PC-3 (cell line): ENCODE measurements around the gene ZNF777. TPM values are rescaled to one million over a fixed set of nuclear protein-coding genes. Genes with fewer than 3 reads are reported as not detected.
"Not testable (repeated sequence)": the region's sequence is repeated elsewhere in the genome, so short reads cannot be mapped to it uniquely, and the experiment has no call there.

Source experiments
- ATAC-seq: fragments of 200-7000 bp; cut with Tn5 transposase; 2 replicates; pipeline ENCODE4 v1.9.1; 2020; ENCODE audit warnings: mild to moderate bottlenecking, moderate library complexity
- BruUV-seq: library from RNA; stranded (reverse); fragments of 400-500 nt; replicated peaks from 2 replicates; lab custom pipeline; 2021; lab: Mats Ljungman, UMichigan
- CTCF ChIA-PET: fragments of 300-600 bp; sonication (Branson Sonifier 250); formaldehyde crosslinking; loops from one replicate; lab custom pipeline; 2022; ENCODE audit warnings: antibody characterized with exemption; lab: Charles Lee
- POLR2A ChIA-PET: fragments of 300-600 bp; sonication (Branson Sonifier 250); formaldehyde crosslinking; loops from one replicate; lab custom pipeline; 2022; ENCODE audit warnings: antibody characterized with exemption; ENCODE audit not compliant: unreplicated experiment; lab: Charles Lee
- DNase-seq: peaks from one replicate; pipeline ENCODE4 v3.0.0-alpha.2; 2015
- H2AFZ ChIP-seq: fragments of 300-600 bp; sonication (generic); 2 replicates; pipeline ENCODE4 v1.6.0; 2016; ENCODE audit warnings: antibody characterized with exemption, low read length
- H3F3A ChIP-seq: fragments of 300-600 bp; sonication (generic); one replicate; pipeline ENCODE4 v1.6.0; 2017; ENCODE audit warnings: antibody characterized with exemption, low read length, control low read depth, mild to moderate bottlenecking; ENCODE audit not compliant: unreplicated experiment
- H3K27ac ChIP-seq: fragments of 300-600 bp; sonication (generic); 2 replicates; pipeline ENCODE4 v1.5.1; 2016; ENCODE audit warnings: mild to moderate bottlenecking, low read length
- H3K27me3 ChIP-seq: fragments of 300-600 bp; sonication (generic); 2 replicates; pipeline ENCODE4 v1.6.1; 2016; ENCODE audit warnings: low read length, mixed read lengths
- H3K36me3 ChIP-seq: fragments of 300-600 bp; sonication (generic); 2 replicates; pipeline ENCODE4 v1.6.1; 2016; ENCODE audit warnings: low read depth, mixed run types, low read length, mixed read lengths
- H3K4me1 ChIP-seq: fragments of 300-600 bp; sonication (generic); 2 replicates; pipeline ENCODE4 v1.5.1; 2016; ENCODE audit warnings: low read length; ENCODE audit not compliant: insufficient read depth
- H3K4me2 ChIP-seq: fragments of 300-600 bp; sonication (generic); 2 replicates; pipeline ENCODE4 v1.6.0; 2016; ENCODE audit warnings: low read length
- H3K4me3 ChIP-seq: fragments of 300-600 bp; sonication (generic); 2 replicates; pipeline ENCODE4 v1.5.1; 2016; ENCODE audit warnings: mild to moderate bottlenecking, low read length, mixed read lengths
- H3K79me2 ChIP-seq: fragments of 300-600 bp; sonication (generic); 2 replicates; pipeline ENCODE4 v1.6.1; 2017; ENCODE audit warnings: low read length, mixed read lengths
- H3K9ac ChIP-seq: fragments of 300-600 bp; sonication (generic); 2 replicates; pipeline ENCODE4 v1.6.0; 2016; ENCODE audit warnings: mild to moderate bottlenecking, low read length
- H3K9me2 ChIP-seq: fragments of 300-600 bp; sonication (generic); replicated peaks from 2 replicates; pipeline ENCODE4 v1.6.1; 2016; ENCODE audit warnings: mixed run types, low read length, mixed read lengths
- H3K9me3 ChIP-seq: fragments of 300-600 bp; sonication (generic); 2 replicates; pipeline ENCODE4 v1.6.1; 2016; ENCODE audit warnings: low read length, mixed read lengths
- H4K20me1 ChIP-seq: fragments of 300-600 bp; sonication (generic); 2 replicates; pipeline ENCODE4 v1.6.1; 2016; ENCODE audit warnings: low read length, mixed read lengths
- EZH2 ChIP-seq: fragments of 300-600 bp; sonication (generic); IDR thresholded peaks from one replicate; pipeline ENCODE4 v1.6.1; 2017; ENCODE audit warnings: antibody characterized with exemption, mild to moderate bottlenecking, low read length; ENCODE audit not compliant: unreplicated experiment
- EZH2phosphoT487 ChIP-seq: fragments of 300-600 bp; sonication (generic); IDR thresholded peaks from 2 replicates; pipeline ENCODE4 v1.6.1; 2018; ENCODE audit warnings: mild to moderate bottlenecking, antibody characterized with exemption, low read length, borderline replicate concordance
- intact Hi-C: fragments of 100-400 bp; cut with micrococcal nuclease; formaldehyde crosslinking; loops from 2 replicates; pipeline ENCODE4 v1.9.0; 2023
- total RNA-seq: library from RNA; depleted of rRNA; stranded (reverse); fragments of >200 nt; gene quantifications from 2 replicates; pipeline ENCODE4 v1.2.3, GENCODE V29; 2014
- TF ChIP-seq, protein P1 (sequence below): fragments of 300-600 bp; sonication (generic); conservative IDR thresholded peaks from 2 replicates; pipeline ENCODE4 v1.5.1; 2017; ENCODE audit warnings: antibody characterized with exemption, low read depth, mild to moderate bottlenecking, low read length

ZNF777 gene
- total RNA-seq, 1 experiment from 2014 or later, result 9.9 TPM

GRCh38 chr7:149450821-149451220 lies 10.0 kb downstream of the ZNF777 start:
- H3K27me3 ChIP-seq, result no peaks in the 10 kb centered on the region
- DNase-seq (no peak), ATAC-seq (no peak)
- intact Hi-C loops, result no loop called here
- H3K9me3 ChIP-seq, result no peaks in the 10 kb centered on the region
- no peak overlapping the region for H2AFZ ChIP-seq
- BruUV-seq, result no TSS peak
- H3K4me1 ChIP-seq, result no peaks in the 10 kb centered on the region
- no peaks in the 10 kb centered on the region for H4K20me1 ChIP-seq
- H3K4me3 ChIP-seq, result no peak overlapping the region
- no peak overlapping the region for H3K4me2 ChIP-seq
- H3K9ac ChIP-seq, result no peak overlapping the region
- POLR2A ChIA-PET, result no interaction called here
- CTCF ChIA-PET, result no interaction called here
- H3K36me3 ChIP-seq, result peaks cover 20% of the 10 kb centered on the region
- no peaks in the 10 kb centered on the region for H3F3A ChIP-seq
- H3K79me2 ChIP-seq, result no peaks in the 10 kb centered on the region
- H3K9me2 ChIP-seq, result no peaks in the 10 kb centered on the region
- TF ChIP-seq EZH2phosphoT487, result no peak
- no peak for TF ChIP-seq EZH2
- TF ChIP-seq, protein P1, sequence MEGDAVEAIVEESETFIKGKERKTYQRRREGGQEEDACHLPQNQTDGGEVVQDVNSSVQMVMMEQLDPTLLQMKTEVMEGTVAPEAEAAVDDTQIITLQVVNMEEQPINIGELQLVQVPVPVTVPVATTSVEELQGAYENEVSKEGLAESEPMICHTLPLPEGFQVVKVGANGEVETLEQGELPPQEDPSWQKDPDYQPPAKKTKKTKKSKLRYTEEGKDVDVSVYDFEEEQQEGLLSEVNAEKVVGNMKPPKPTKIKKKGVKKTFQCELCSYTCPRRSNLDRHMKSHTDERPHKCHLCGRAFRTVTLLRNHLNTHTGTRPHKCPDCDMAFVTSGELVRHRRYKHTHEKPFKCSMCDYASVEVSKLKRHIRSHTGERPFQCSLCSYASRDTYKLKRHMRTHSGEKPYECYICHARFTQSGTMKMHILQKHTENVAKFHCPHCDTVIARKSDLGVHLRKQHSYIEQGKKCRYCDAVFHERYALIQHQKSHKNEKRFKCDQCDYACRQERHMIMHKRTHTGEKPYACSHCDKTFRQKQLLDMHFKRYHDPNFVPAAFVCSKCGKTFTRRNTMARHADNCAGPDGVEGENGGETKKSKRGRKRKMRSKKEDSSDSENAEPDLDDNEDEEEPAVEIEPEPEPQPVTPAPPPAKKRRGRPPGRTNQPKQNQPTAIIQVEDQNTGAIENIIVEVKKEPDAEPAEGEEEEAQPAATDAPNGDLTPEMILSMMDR, result no peak
- H3K27ac ChIP-seq, result no peak overlapping the region

GRCh38 chr7:149449897-149450296 lies 11.0 kb downstream of the ZNF777 start:
- BruUV-seq, result no TSS peak
- Histone ChIP-seq H3K27ac (no peak overlapping the region), H4K20me1 (no peaks in the 10 kb centered on the region), H3F3A (no peaks in the 10 kb centered on the region), H3K4me3 (no peak overlapping the region), H3K9me2 (no peaks in the 10 kb centered on the region), H3K4me1 (no peaks in the 10 kb centered on the region), H3K27me3 (no peaks in the 10 kb centered on the region), H3K4me2 (no peak overlapping the region), H3K79me2 (no peaks in the 10 kb centered on the region), H3K36me3 (peaks cover 23% of the 10 kb centered on the region), H2AFZ (no peak overlapping the region), H3K9ac (no peak overlapping the region), H3K9me3 (no peaks in the 10 kb centered on the region)
- intact Hi-C loops, result no loop called here
- no peak for ATAC-seq
- ChIA-PET POLR2A (no interaction called here), CTCF (no interaction called here)
- TF ChIP-seq, protein P1, result no peak
- TF ChIP-seq EZH2phosphoT487 (no peak), EZH2 (no peak)
- DNase-seq, result no peak

DNA sequence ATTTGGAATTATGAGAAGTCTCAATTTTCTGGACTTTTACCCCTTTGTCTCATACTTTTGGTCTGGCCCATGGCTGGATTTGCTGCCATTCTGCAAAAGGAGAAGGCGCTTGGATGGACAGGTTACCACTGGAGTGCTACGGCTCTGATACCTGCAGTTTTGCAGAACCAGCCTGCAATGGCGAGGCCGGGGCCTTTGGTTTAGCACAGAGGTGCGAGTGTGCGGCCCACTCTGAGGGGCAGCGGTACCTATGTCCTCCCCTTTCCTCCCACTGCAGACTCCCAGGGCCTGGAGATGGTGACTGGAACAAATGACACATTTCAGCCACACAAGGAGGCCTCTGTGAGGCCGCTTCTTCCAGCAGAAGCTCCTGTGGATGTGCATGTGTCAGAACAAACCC lies 11.9 kb downstream of the ZNF777 start:
- Histone ChIP-seq H3K27ac (no peak overlapping the region), H3K27me3 (no peaks in the 10 kb centered on the region), H3K4me2 (no peak overlapping the region), H3K9me2 (no peaks in the 10 kb centered on the region), H4K20me1 (no peaks in the 10 kb centered on the region), H3K79me2 (no peaks in the 10 kb centered on the region), H3K9me3 (no peaks in the 10 kb centered on the region), H3K4me1 (no peaks in the 10 kb centered on the region), H3K9ac (no peak overlapping the region), H2AFZ (no peak overlapping the region), H3F3A (no peaks in the 10 kb centered on the region), H3K36me3 (peaks cover 23% of the 10 kb centered on the region), H3K4me3 (no peak overlapping the region)
- BruUV-seq, result no TSS peak
- no peak for DNase-seq
- intact Hi-C loops, result no loop called here
- ATAC-seq, result no peak
- ChIA-PET POLR2A (no interaction called here), CTCF (no interaction called here)
- TF ChIP-seq, protein P1, result no peak
- TF ChIP-seq EZH2, result no peak
- no peak for TF ChIP-seq EZH2phosphoT487

DNA sequence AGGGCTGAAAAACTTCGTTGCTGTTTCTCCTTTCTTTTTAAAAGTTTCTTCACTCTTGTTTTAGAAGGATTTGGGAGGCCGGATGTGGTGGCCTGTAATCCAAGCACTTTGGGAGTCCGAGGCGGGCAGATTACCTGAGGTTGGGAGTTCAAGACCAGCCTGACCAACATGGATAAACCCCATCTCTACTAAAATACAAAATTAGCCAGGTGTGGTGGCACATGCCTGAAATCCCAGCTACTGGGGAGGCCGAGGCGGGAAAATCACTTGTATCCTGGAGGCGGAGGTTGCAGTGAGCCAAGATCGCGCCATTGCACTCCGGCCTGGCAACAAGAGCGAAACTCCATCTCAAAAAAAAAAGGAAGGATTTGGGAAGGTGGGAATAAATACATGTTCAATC lies 14.8 kb downstream of the ZNF777 start:
- H3K9me2 ChIP-seq, CTCF ChIA-PET, H3F3A ChIP-seq, ATAC-seq, H3K79me2 ChIP-seq, H3K4me3 ChIP-seq, H2AFZ ChIP-seq, H3K4me1 ChIP-seq, H3K4me2 ChIP-seq, intact Hi-C loops, BruUV-seq, H3K27ac ChIP-seq, H3K27me3 ChIP-seq, DNase-seq, H3K9ac ChIP-seq, H4K20me1 ChIP-seq, H3K9me3 ChIP-seq, POLR2A ChIA-PET: not testable (repeated sequence)
- H3K36me3 ChIP-seq, result peaks cover 21% of the 10 kb centered on the region
